ENCODE measurements around the gene FAM78B. TPM values are rescaled to one million over a fixed set of nuclear protein-coding genes. Genes with fewer than 3 reads are reported as not detected.
A peak's percentile ranks its signal among the peaks of the same experiment; 100 is the strongest.

The FAM78B gene
- total and polyA plus RNA-seq, 5 donors: 2.7 to 4.9 (median 3.9) TPM

DNA sequence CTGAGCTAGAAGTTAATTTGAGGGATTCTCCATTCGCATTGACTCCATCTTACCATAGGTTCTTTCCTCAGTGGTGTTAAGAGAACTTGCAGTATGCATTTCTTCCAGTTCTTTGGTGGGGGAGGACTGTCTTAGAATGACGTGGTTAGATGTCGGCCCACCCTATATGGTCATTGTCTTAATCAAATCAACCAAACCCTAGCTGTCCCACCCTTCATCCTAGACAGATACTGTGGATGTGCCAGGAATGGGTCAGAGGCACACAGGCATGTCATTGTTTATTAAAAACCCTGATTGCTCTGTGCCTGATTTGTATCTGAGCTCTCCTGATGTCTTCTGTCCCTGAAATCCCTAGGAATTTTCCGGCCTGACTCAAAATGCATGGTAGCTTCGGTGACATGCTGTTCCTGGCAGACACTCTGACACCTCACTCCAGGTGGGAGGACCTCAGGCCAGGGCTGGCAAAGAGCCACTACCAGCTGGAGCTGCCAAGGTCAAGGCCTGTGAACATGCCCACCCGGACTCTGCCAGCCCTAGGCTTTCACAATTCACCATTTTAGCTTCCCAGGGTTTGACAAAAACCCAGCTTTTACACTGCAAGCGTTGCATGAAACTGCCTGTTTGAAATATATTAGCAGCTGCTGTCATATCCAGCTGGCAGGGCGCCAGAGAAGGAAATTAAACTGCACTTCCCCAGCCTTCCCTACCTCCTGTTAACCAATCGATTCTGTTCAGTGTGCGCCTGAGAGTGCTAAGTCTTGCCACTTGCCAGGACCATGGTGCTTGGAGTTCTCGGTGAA is 134.0 kb downstream of the FAM78B start:
- ATAC-seq (no peak), DNase-seq (peak; percentile 15 to 47 (median 45))
- Histone ChIP-seq H3K27ac (ENCODE audit: low read length) (no peak overlapping the region), H3K27me3 (ENCODE audit: control insufficient read depth, insufficient read depth) (no peaks in the 10 kb centered on the region), H3K9me3 (ENCODE audit: control insufficient read depth, low read length) (no peaks in the 10 kb centered on the region), H3K4me3 (ENCODE audit: low read length) (no peak overlapping the region), H3K4me1 (ENCODE audit: control insufficient read depth, insufficient read depth, low read length) (no peaks in the 10 kb centered on the region)
- intact Hi-C loops (cut with DNase I): no loop called here
- 43% methylated on average over 11 of the region's 11 CpGs for WGBS

DNA sequence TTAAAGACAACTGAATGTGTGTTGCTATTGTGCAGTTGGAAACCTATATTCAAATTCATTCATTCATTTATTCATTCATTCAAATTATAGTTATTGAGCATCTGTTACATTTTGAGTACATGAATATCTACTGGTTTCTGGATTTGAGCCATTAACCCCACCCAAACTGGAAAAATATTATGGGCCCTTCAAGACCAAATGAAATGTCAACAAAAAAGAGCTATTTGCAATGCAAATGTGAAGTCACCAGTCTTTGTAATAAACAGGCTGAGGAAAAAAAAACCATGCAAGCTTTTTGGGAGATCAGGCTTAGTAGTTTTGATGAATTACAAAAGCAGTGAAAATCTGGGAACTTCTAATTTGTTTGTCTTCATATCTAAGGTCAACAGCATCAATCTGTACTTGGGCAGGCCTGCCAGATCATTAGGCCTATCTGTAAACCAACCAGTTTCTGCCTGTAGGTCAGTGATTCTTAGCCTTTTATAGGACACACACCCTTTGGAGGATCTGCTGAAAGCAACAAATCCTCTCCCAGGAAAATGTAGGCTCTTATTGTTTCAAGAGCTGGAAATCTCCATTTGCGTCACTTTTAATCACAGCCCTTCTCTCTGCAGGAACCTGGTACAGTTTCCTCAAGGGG is 134.7 kb downstream of the FAM78B start:
- WGBS: 89% methylated on average over 1 of the region's 1 CpG
- H3K27ac ChIP-seq (ENCODE audit: low read length): no peak overlapping the region
- no peaks in the 10 kb centered on the region for H3K9me3 ChIP-seq (ENCODE audit: control insufficient read depth, low read length)
- intact Hi-C loops (cut with DNase I): no loop called here
- H3K4me3 ChIP-seq (ENCODE audit: low read length): no peak overlapping the region
- ATAC-seq (no peak), DNase-seq (no peak)
- no peaks in the 10 kb centered on the region for H3K4me1 ChIP-seq (ENCODE audit: control insufficient read depth, insufficient read depth, low read length)
- H3K27me3 ChIP-seq (ENCODE audit: control insufficient read depth, insufficient read depth): no peaks in the 10 kb centered on the region

DNA sequence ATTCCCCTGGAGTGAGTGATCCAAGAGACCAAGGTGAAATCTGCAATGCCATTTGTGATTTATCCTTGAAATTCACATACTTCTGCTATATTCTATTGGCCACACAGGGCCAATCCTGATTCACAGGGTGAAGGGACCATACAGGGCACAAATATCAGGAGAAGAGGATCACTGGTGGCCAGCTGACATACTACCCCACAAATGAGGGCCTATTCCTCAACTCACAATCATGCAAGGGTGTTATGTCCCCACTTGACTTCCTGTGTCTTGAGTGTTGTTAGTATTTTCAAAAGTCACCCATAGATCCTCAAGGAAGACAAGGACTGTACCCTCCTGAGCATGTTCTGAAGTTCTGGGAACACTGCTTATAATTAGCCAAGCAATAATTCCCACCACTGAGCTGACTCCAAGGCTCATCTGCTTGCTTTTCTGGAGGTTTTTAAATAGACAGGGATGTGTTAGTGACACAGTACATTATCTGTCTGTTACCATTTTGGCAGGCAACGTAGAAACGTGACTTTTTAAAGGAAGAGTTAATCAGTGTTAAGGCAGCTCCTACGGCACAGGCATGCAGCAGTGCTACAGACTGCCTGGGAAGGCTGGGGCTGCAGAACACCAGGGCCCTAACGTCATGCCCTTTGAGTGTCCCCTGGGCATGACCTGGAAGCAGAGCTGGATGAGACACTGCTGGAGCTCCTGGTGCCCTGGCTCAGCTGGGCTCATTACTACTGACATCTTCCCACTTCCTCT is 137.4 kb downstream of the FAM78B start:
- Histone ChIP-seq H3K9me3 (ENCODE audit: control insufficient read depth, low read length) (no peaks in the 10 kb centered on the region), H3K4me3 (ENCODE audit: low read length) (no peak overlapping the region), H3K27me3 (ENCODE audit: control insufficient read depth, insufficient read depth) (no peaks in the 10 kb centered on the region), H3K27ac (ENCODE audit: low read length) (peak overlapping the region; percentile 83), H3K4me1 (ENCODE audit: control insufficient read depth, insufficient read depth, low read length) (no peaks in the 10 kb centered on the region)
- peak; percentile 90 to 93 for ATAC-seq
- intact Hi-C loops (cut with DNase I): no loop called here
- 27% methylated on average over 4 of the region's 4 CpGs for WGBS
- DNase-seq: peak; percentile 43 to 72 (median 56)

DNA sequence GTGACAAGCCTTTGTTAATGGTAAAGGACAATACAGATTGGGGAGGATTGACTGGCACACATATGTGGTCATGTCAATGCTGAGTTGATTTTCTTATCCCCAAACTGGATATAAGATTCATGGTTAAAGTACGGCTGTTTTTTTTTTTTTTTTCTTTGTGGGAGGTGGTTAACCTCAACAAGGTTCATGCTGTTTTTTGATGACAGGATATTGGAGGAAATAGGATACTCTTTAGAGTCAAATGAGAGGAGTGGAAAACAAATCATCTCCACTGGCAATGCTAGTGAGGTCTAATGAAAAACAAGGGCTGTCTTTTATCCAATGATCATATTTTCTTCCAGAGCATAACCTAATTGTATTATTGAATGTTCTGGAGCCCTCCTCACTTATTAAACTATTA is 140.2 kb downstream of the FAM78B start:
- ATAC-seq (no peak), DNase-seq (no peak)
- H3K27ac ChIP-seq (ENCODE audit: low read length): no peak overlapping the region
- no peaks in the 10 kb centered on the region for H3K9me3 ChIP-seq (ENCODE audit: control insufficient read depth, low read length)
- H3K4me1 ChIP-seq (ENCODE audit: control insufficient read depth, insufficient read depth, low read length): no peaks in the 10 kb centered on the region
- no peak overlapping the region for H3K4me3 ChIP-seq (ENCODE audit: low read length)
- no peaks in the 10 kb centered on the region for H3K27me3 ChIP-seq (ENCODE audit: control insufficient read depth, insufficient read depth)
- WGBS: 84% methylated on average over 1 of the region's 1 CpG
- intact Hi-C loops (cut with DNase I): no loop called here

DNA sequence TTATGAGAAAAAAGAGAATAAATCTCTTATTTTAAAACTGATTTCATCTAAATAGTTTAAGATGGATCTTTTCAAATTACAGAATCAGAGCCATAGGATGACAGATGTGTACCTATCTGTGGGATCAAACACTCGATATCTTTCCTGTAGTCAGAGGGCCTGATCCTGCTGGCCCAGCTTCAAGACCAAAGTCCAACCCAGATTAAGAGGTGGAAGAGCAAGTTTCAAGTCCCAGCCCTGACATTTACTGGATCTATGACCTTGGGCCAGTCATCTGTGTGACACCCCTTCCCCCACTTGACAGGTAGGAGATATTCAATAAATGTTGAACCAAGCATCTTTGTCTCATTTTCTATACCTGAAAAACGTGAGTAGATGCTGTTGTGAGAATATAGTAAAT is 140.7 kb downstream of the FAM78B start:
- no peak overlapping the region for H3K27ac ChIP-seq (ENCODE audit: low read length)
- H3K4me1 ChIP-seq (ENCODE audit: control insufficient read depth, insufficient read depth, low read length): no peaks in the 10 kb centered on the region
- DNase-seq (no peak), ATAC-seq (no peak)
- WGBS: 66% methylated on average over 2 of the region's 2 CpGs
- no peaks in the 10 kb centered on the region for H3K27me3 ChIP-seq (ENCODE audit: control insufficient read depth, insufficient read depth)
- H3K4me3 ChIP-seq (ENCODE audit: low read length): no peak overlapping the region
- intact Hi-C loops (cut with DNase I): no loop called here
- no peaks in the 10 kb centered on the region for H3K9me3 ChIP-seq (ENCODE audit: control insufficient read depth, low read length)

DNA sequence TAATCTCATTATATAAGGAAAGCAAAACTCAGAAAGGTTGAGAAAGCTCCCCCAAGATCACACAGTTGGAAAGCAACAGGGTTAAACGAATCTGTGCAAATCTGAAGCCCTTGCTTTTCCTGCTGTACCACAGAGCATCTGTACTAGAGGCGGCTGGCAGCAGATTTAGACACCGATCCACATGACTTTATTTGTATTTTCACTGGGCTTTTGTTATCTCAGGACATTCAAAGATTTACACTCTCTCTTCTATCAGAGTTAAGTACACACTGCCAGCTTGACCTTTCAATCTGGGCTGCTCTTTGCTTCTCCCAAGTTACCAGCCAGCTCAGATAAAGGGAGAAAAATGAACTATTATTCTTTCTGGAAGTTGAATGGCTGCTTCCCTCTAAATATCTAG is 146.6 kb downstream of the FAM78B start:
- no peak overlapping the region for H3K4me3 ChIP-seq (ENCODE audit: low read length)
- H3K27me3 ChIP-seq (ENCODE audit: control insufficient read depth, insufficient read depth): no peaks in the 10 kb centered on the region
- intact Hi-C loops (cut with DNase I): no loop called here
- no peaks in the 10 kb centered on the region for H3K9me3 ChIP-seq (ENCODE audit: control insufficient read depth, low read length)
- H3K4me1 ChIP-seq (ENCODE audit: control insufficient read depth, insufficient read depth, low read length): peaks cover 4% of the 10 kb centered on the region
- ATAC-seq: peak in 1 of 2 donors; percentile 45
- 23% methylated on average over 3 of the region's 3 CpGs for WGBS
- H3K27ac ChIP-seq (ENCODE audit: low read length): no peak overlapping the region
- no peak for DNase-seq

Small RNA genes within 50 kb of the gene (microRNA-seq; reads per million reads assigned to microRNA genes)
- 0 reads per million in 2 donors for gene MIR921
